GM12878 (cell line): ENCODE measurements around the gene VKORC1. TPM values are rescaled to one million over a fixed set of nuclear protein-coding genes. Genes with fewer than 3 reads are reported as not detected.

Experiments
- ATAC-seq: fragments of 200-7000 bp; cut with Tn5 transposase; 3 replicates; pipeline ENCODE4 v1.9.1; 2020; ENCODE audit warnings: mild to moderate bottlenecking, moderate library complexity
- BruUV-seq: library from RNA; stranded (reverse); fragments of 400-500 nt; replicated peaks from 2 replicates; lab custom pipeline; 2021; lab: Mats Ljungman, UMichigan
- CTCF ChIA-PET: fragments of 300-600 bp; sonication (Branson Sonifier 250); formaldehyde crosslinking; extraction: SDS; loops from one replicate; lab custom pipeline; 2021; ENCODE audit warnings: inconsistent platforms; lab: Yijun Ruan, JAX
- POLR2A ChIA-PET: fragments of 350-600 bp; formaldehyde crosslinking; extraction: SDS; loops from one replicate; lab custom pipeline; 2021; ENCODE audit warnings: inconsistent platforms; lab: Charles Lee
- RAD21 ChIA-PET: fragments of 300-600 bp; sonication (Branson Sonifier 250); formaldehyde crosslinking; loops from one replicate; lab custom pipeline; 2023; ENCODE audit warnings: antibody characterized with exemption; ENCODE audit not compliant: unreplicated experiment; lab: Charles Lee
- SMC1A ChIA-PET: fragments of 300-600 bp; sonication (Branson Sonifier 250); formaldehyde crosslinking; loops from one replicate; lab custom pipeline; 2023; ENCODE audit not compliant: unreplicated experiment, uncharacterized antibody; lab: Charles Lee
- DNase-seq: peaks from one replicate; pipeline ENCODE4 v3.0.0-alpha.2; 2011; ENCODE audit warnings: low read depth, low spot score
- FAIRE-seq: peaks from 3 replicates; lab custom pipeline; 2011; peaks lifted over from hg19 to GRCh38; lab: Jason Lieb, UNC
- H2AFZ ChIP-seq: 2 replicates; pipeline ENCODE4 v1.6.0; 2011; ENCODE audit warnings: low read depth, low read length, control low read depth; ENCODE audit not compliant: control insufficient read depth
- H3K27ac ChIP-seq: 2 replicates; pipeline ENCODE4 v1.5.1; 2011; ENCODE audit warnings: control low read depth; ENCODE audit not compliant: control insufficient read depth, insufficient read depth
- H3K27me3 ChIP-seq, 2 experiments: replicated peaks in 1 of 2; 2 replicates each; pipeline versions ENCODE4 v1.6.0 to v1.6.1; 2011; ENCODE audit warnings: low read length in 1 of 2; ENCODE audit not compliant: control insufficient read depth in 2 of 2, insufficient read depth in 2 of 2
- H3K36me3 ChIP-seq, 2 experiments: 2 replicates each; pipeline ENCODE4 v1.5.1; 2011; ENCODE audit warnings: low read length in 1 of 2; ENCODE audit not compliant: control insufficient read depth in 2 of 2, insufficient read depth in 2 of 2
- H3K4me1 ChIP-seq: 2 replicates; pipeline ENCODE4 v1.6.1; 2011; ENCODE audit warnings: mild to moderate bottlenecking, low read length, moderate library complexity, mixed read lengths; ENCODE audit not compliant: control insufficient read depth, insufficient read depth
- H3K4me2 ChIP-seq: 2 replicates; pipeline ENCODE4 v1.6.0; 2011; ENCODE audit warnings: control low read depth; ENCODE audit not compliant: control insufficient read depth, insufficient read depth
- H3K4me3 ChIP-seq: fragments of 200-600 bp; sonication (generic); 2 replicates; pipeline ENCODE4 v1.5.1; 2016
- H3K79me2 ChIP-seq: 2 replicates; pipeline ENCODE4 v1.6.0; 2011; ENCODE audit warnings: low read length; ENCODE audit not compliant: control insufficient read depth, insufficient read depth
- H3K9ac ChIP-seq: 2 replicates; pipeline ENCODE4 v1.8.0; 2011; ENCODE audit warnings: low read length, control low read depth, mixed read lengths; ENCODE audit not compliant: control insufficient read depth, insufficient read depth
- H3K9me3 ChIP-seq: replicated peaks from 3 replicates; pipeline ENCODE4 v1.5.1; 2011; ENCODE audit warnings: mild to moderate bottlenecking, low read length; ENCODE audit not compliant: control insufficient read depth, insufficient read depth
- H4K20me1 ChIP-seq: 2 replicates; pipeline ENCODE4 v1.6.0; 2011; ENCODE audit not compliant: control insufficient read depth, insufficient read depth
- KDM1A ChIP-seq: fragments of 200-600 bp; sonication (generic); IDR thresholded peaks from 2 replicates; pipeline ENCODE4 v1.6.1; 2016; ENCODE audit warnings: borderline replicate concordance
- MLLT1 ChIP-seq: fragments of 450-650 bp; IDR thresholded peaks from 2 replicates; pipeline ENCODE4 v1.6.1; 2016; ENCODE audit warnings: mild to moderate bottlenecking
- NR2C1 ChIP-seq: fragments of 450-650 bp; IDR thresholded peaks from 2 replicates; pipeline ENCODE4 v1.6.1; 2017; ENCODE audit warnings: antibody characterized with exemption, mild to moderate bottlenecking, moderate library complexity
- PAX5 ChIP-seq: IDR thresholded peaks from 2 replicates; pipeline ENCODE4 v1.6.1; 2011; ENCODE audit warnings: low read depth, low read length, borderline replicate concordance
- PKNOX1 ChIP-seq: fragments of 450-650 bp; IDR thresholded peaks from 2 replicates; pipeline ENCODE4 v1.6.1; 2016; ENCODE audit warnings: mild to moderate bottlenecking
- SUPT20H ChIP-seq: IDR thresholded peaks from 2 replicates; pipeline ENCODE4 v1.6.1; 2011; ENCODE audit warnings: low read depth, mild to moderate bottlenecking, low read length, moderate library complexity, borderline replicate concordance; ENCODE audit not compliant: control insufficient read depth
- WGBS: methylation state at CpG from one replicate; pipeline ENCODE4 v1.1.6; 2016; ENCODE audit warnings: low lambda C conversion rate; ENCODE audit not compliant: insufficient replicate concordance, insufficient coverage; ENCODE audit errors: missing lambda C conversion rate; 5-methylcytosine and 5-hydroxymethylcytosine counted together
- in situ Hi-C: fragments of 300-500 bp; cut with MboI; formaldehyde crosslinking; loops from 9 replicates; pipeline ENCODE4 v1.14.3; 2018; ENCODE audit warnings: mixed read lengths
- intact Hi-C: fragments of 100-400 bp; cut with micrococcal nuclease; formaldehyde crosslinking; loops from one replicate; pipeline ENCODE4 v1.14.2; 2022; ENCODE audit not compliant: unreplicated experiment
- polyA plus RNA-seq, 11 experiments: library from polyadenylated mRNA; depleted of rRNA in 4 of 11; unstranded in 6 of 11; stranded (reverse) in 5 of 11; fragments of >200 nt; fragmentation: Nextera tagmentation in 4 of 11; fragmentation: Illumina TruSeq in 1 of 11; extraction: Ambion mirVana in 4 of 11; extraction: Trizol in 1 of 11; gene quantifications; 1 replicate in 1 of 11; 2 replicates in 10 of 11; pipeline versions ENCODE4 v1.2.1 to v1.2.3, GENCODE V29; 2011 to 2016; ENCODE audit warnings: inconsistent platforms in 2 of 11, missing spikeins in 2 of 11, low read depth in 1 of 11
- total RNA-seq, 4 experiments: library from RNA; depleted of rRNA in 3 of 4; stranded (reverse); fragments of >200 nt in 3 of 4; fragmentation: Illumina TruSeq in 1 of 4; extraction: Trizol in 1 of 4; gene quantifications; 2 replicates each; pipeline versions ENCODE4 v1.2.1 to v1.2.3, GENCODE V29; 2013 to 2021
- TF ChIP-seq, protein P1 (sequence below): fragments of 450-650 bp; formaldehyde crosslinking; IDR thresholded peaks from 2 replicates; pipeline ENCODE4 v1.4.0; 2020; ENCODE audit warnings: mild to moderate bottlenecking, moderate library complexity
- TF ChIP-seq, protein P2 (sequence below): IDR thresholded peaks from 2 replicates; pipeline ENCODE4 v1.6.1; 2012; ENCODE audit warnings: mild to moderate bottlenecking, low read depth, low read length

VKORC1 gene
- total and polyA plus RNA-seq, 10 of the 15 experiments (the other 5 are each of a cell fraction or from before 2014, with no cell fraction given), result 19.8 to 140 (median 57.7) TPM

GRCh38 chr16:31087481-31087880 is 7.1 kb downstream of the VKORC1 start:
- Histone ChIP-seq H2AFZ (no peak overlapping the region), H3K4me3 (no peak overlapping the region), H4K20me1 (no peaks in the 10 kb centered on the region; the same call in 1 of the 2 replicates), H3K4me2 (no peak overlapping the region), H3K9me3 (no peaks in the 10 kb centered on the region), H3K36me3 (peaks cover 2% of the 10 kb centered on the region in 2 experiments; a peak in 3 of 4 replicates), H3K9ac (no peak overlapping the region), H3K27ac (no peak overlapping the region), H3K4me1 (no peaks in the 10 kb centered on the region), H3K27me3 (no peaks in the 10 kb centered on the region), H3K79me2 (peaks cover 2% of the 10 kb centered on the region)
- POLR2A ChIA-PET, result no interaction called here
- TF ChIP-seq, protein P1, sequence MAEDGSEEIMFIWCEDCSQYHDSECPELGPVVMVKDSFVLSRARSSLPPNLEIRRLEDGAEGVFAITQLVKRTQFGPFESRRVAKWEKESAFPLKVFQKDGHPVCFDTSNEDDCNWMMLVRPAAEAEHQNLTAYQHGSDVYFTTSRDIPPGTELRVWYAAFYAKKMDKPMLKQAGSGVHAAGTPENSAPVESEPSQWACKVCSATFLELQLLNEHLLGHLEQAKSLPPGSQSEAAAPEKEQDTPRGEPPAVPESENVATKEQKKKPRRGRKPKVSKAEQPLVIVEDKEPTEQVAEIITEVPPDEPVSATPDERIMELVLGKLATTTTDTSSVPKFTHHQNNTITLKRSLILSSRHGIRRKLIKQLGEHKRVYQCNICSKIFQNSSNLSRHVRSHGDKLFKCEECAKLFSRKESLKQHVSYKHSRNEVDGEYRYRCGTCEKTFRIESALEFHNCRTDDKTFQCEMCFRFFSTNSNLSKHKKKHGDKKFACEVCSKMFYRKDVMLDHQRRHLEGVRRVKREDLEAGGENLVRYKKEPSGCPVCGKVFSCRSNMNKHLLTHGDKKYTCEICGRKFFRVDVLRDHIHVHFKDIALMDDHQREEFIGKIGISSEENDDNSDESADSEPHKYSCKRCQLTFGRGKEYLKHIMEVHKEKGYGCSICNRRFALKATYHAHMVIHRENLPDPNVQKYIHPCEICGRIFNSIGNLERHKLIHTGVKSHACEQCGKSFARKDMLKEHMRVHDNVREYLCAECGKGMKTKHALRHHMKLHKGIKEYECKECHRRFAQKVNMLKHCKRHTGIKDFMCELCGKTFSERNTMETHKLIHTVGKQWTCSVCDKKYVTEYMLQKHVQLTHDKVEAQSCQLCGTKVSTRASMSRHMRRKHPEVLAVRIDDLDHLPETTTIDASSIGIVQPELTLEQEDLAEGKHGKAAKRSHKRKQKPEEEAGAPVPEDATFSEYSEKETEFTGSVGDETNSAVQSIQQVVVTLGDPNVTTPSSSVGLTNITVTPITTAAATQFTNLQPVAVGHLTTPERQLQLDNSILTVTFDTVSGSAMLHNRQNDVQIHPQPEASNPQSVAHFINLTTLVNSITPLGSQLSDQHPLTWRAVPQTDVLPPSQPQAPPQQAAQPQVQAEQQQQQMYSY (CRISPR knock-in tag), result no peak
- no peak for TF ChIP-seq SUPT20H
- no peak for TF ChIP-seq PAX5
- TF ChIP-seq MLLT1, result no peak
- TF ChIP-seq PKNOX1, result no peak
- TF ChIP-seq, protein P2, sequence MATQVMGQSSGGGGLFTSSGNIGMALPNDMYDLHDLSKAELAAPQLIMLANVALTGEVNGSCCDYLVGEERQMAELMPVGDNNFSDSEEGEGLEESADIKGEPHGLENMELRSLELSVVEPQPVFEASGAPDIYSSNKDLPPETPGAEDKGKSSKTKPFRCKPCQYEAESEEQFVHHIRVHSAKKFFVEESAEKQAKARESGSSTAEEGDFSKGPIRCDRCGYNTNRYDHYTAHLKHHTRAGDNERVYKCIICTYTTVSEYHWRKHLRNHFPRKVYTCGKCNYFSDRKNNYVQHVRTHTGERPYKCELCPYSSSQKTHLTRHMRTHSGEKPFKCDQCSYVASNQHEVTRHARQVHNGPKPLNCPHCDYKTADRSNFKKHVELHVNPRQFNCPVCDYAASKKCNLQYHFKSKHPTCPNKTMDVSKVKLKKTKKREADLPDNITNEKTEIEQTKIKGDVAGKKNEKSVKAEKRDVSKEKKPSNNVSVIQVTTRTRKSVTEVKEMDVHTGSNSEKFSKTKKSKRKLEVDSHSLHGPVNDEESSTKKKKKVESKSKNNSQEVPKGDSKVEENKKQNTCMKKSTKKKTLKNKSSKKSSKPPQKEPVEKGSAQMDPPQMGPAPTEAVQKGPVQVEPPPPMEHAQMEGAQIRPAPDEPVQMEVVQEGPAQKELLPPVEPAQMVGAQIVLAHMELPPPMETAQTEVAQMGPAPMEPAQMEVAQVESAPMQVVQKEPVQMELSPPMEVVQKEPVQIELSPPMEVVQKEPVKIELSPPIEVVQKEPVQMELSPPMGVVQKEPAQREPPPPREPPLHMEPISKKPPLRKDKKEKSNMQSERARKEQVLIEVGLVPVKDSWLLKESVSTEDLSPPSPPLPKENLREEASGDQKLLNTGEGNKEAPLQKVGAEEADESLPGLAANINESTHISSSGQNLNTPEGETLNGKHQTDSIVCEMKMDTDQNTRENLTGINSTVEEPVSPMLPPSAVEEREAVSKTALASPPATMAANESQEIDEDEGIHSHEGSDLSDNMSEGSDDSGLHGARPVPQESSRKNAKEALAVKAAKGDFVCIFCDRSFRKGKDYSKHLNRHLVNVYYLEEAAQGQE, result no peak
- TF ChIP-seq KDM1A, result no peak
- TF ChIP-seq NR2C1, result no peak
- CTCF ChIA-PET, result no interaction called here
- RAD21 ChIA-PET, result no interaction called here
- no TSS peak for BruUV-seq
- in situ Hi-C loops (no loop called here), intact Hi-C loops (no loop called here)
- SMC1A ChIA-PET, result no interaction called here
- DNase-seq, result no peak
- FAIRE-seq, result no peak
- ATAC-seq, result no peak
- 79% methylated on average over 8 of the region's 8 CpGs for WGBS
